WTC11 (cell line): Measurements from ENCODE around the gene RNF169. TPM values are rescaled to one million over a fixed set of nuclear protein-coding genes. Genes with fewer than 3 reads are reported as not detected.
"Not testable (repeated sequence)": the region's sequence is repeated elsewhere in the genome, so short reads cannot be mapped to it uniquely, and the experiment has no call there.

ENCODE experiments used
- ATAC-seq: fragments of 200-7000 bp; cut with Tn5 transposase; 2 replicates; pipeline ENCODE4 v1.10.0; 2021; ENCODE audit warnings: mild to moderate bottlenecking, moderate library complexity
- CTCF ChIA-PET: fragments of 300-600 bp; sonication (Branson Sonifier 250); formaldehyde crosslinking; loops from one replicate; lab custom pipeline; 2021; ENCODE audit warnings: antibody characterized with exemption; lab: Charles Lee
- POLR2A ChIA-PET: fragments of 350-600 bp; sonication (Branson Sonifier 250); formaldehyde crosslinking; loops from one replicate; lab custom pipeline; 2021; ENCODE audit warnings: antibody characterized with exemption; lab: Charles Lee
- DNase-seq: peaks from one replicate; pipeline ENCODE4 v3.0.0; 2021; ENCODE audit warnings: low spot score
- H3K27ac Mint-ChIP-seq: 2 replicates; pipeline ENCODE4 v1.8.0; 2021; ENCODE audit warnings: mixed read lengths
- H3K27me3 Mint-ChIP-seq: 2 replicates; pipeline ENCODE4 v1.8.0; 2021; ENCODE audit warnings: low read depth, mild to moderate bottlenecking, moderate library complexity, mixed read lengths
- H3K36me3 Mint-ChIP-seq: 2 replicates; pipeline ENCODE4 v1.8.0; 2021; ENCODE audit warnings: mixed read lengths
- H3K4me1 Mint-ChIP-seq: 2 replicates; pipeline ENCODE4 v1.8.0; 2022; ENCODE audit warnings: mixed read lengths
- H3K4me3 Mint-ChIP-seq: 2 replicates; pipeline ENCODE4 v1.8.0; 2021; ENCODE audit warnings: mild to moderate bottlenecking, moderate library complexity, mixed read lengths
- H3K9me3 Mint-ChIP-seq: 2 replicates; pipeline ENCODE4 v1.8.0; 2021; ENCODE audit warnings: mixed read lengths
- CBFB ChIP-seq: sonication (generic); formaldehyde crosslinking; IDR thresholded peaks from 2 replicates; pipeline ENCODE4 v1.8.1; 2022; ENCODE audit warnings: mild to moderate bottlenecking, low read depth, missing genetic modification reagents
- CREM ChIP-seq: sonication (generic); formaldehyde crosslinking; IDR thresholded peaks from 2 replicates; pipeline ENCODE4 v1.8.1; 2022; ENCODE audit warnings: mild to moderate bottlenecking, missing genetic modification reagents, moderate library complexity
- FOXK1 ChIP-seq: sonication (generic); formaldehyde crosslinking; IDR thresholded peaks from 2 replicates; pipeline ENCODE4 v1.8.0; 2022; ENCODE audit warnings: mild to moderate bottlenecking, moderate library complexity, missing genetic modification reagents
- NR2C2 ChIP-seq: sonication (generic); formaldehyde crosslinking; IDR thresholded peaks from 2 replicates; pipeline ENCODE4 v1.8.0; 2022; ENCODE audit warnings: mild to moderate bottlenecking, missing genetic modification reagents
- NR3C1 ChIP-seq: sonication (generic); formaldehyde crosslinking; conservative IDR thresholded peaks from 2 replicates; pipeline ENCODE4 v1.8.1; 2023; ENCODE audit warnings: low read depth, mild to moderate bottlenecking, missing genetic modification reagents
- SMAD4 ChIP-seq: sonication (generic); formaldehyde crosslinking; IDR thresholded peaks from 2 replicates; pipeline ENCODE4 v1.8.0; 2022; ENCODE audit warnings: mild to moderate bottlenecking, missing genetic modification reagents
- ZNF263 ChIP-seq: sonication (generic); formaldehyde crosslinking; IDR thresholded peaks from 2 replicates; pipeline ENCODE4 v1.8.1; 2022; ENCODE audit warnings: low read depth, mild to moderate bottlenecking, moderate library complexity, missing genetic modification reagents
- ZNF317 ChIP-seq: sonication (generic); formaldehyde crosslinking; IDR thresholded peaks from 2 replicates; pipeline ENCODE4 v1.8.1; 2023; ENCODE audit warnings: low read depth, mild to moderate bottlenecking, moderate library complexity, missing genetic modification reagents, borderline replicate concordance
- ZNF671 ChIP-seq: fragments of 250-450 bp; sonication (Bioruptor Pico); IDR thresholded peaks from 2 replicates; pipeline ENCODE4 v1.8.0; 2021; ENCODE audit warnings: mild to moderate bottlenecking
- total RNA-seq: library from RNA; stranded (reverse); gene quantifications from 3 replicates; pipeline ENCODE4 v1.2.3, GENCODE V29; 2021
- TF ChIP-seq, protein P1 (sequence below): sonication (generic); formaldehyde crosslinking; IDR thresholded peaks from 2 replicates; pipeline ENCODE4 v1.8.1; 2023; ENCODE audit warnings: mild to moderate bottlenecking, missing genetic modification reagents, moderate library complexity
- TF ChIP-seq, protein P2 (sequence below): sonication (generic); formaldehyde crosslinking; IDR thresholded peaks from 2 replicates; pipeline ENCODE4 v1.8.1; 2023; ENCODE audit warnings: mild to moderate bottlenecking, missing genetic modification reagents
- TF ChIP-seq, protein P3 (sequence below): sonication (generic); formaldehyde crosslinking; IDR thresholded peaks from 2 replicates; pipeline ENCODE4 v1.8.0; 2022; ENCODE audit warnings: mild to moderate bottlenecking, missing genetic modification reagents
- TF ChIP-seq, protein P4 (sequence below): fragments of 250-450 bp; sonication (Bioruptor Pico); IDR thresholded peaks from 2 replicates; pipeline ENCODE4 v1.8.0; 2021; ENCODE audit warnings: mild to moderate bottlenecking
- TF ChIP-seq, protein P5 (sequence below): sonication (generic); formaldehyde crosslinking; IDR thresholded peaks from 2 replicates; pipeline ENCODE4 v1.8.1; 2022; ENCODE audit warnings: mild to moderate bottlenecking, missing genetic modification reagents, moderate library complexity, borderline replicate concordance

The RNF169 gene
- total RNA-seq, 1 experiment from 2014 or later: 13.6 TPM

DNA sequence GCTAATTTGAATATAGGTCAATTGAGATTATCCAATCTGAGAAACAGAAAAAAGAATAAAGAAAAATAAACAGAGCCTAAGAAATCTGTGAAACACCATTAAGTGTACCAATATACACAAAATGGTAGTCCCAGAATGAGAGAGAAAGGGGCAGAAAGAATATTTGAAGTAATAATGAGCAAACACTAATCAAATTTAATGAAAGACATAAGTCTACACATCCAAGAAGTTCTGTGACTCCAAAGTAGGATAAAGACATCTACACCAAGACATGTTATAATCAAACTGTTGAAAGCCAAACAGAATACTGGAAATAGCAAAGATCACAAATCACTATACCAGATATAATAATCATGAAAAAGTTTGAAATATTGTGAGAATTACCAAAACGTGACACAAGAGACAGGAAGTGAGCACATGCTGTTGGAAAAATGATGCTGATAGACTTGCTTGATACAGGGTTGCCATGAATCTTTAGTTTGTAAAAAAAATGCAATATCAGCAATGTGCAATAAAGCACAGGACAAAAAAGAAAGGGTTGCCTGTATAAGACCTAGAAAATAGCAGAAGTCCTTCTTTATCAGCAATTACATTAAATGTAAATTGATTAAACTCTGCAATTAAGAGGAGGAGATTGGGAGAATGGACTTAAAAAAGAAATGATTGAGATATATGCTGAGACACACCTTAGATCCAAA is 75.8 kb downstream of the RNF169 start:
- POLR2A ChIA-PET: interaction anchor here (0.7 kb wide), 1 partner anchor 212 kb away, joined by 4 read pairs; no protein-coding TSS in a partner anchor

DNA sequence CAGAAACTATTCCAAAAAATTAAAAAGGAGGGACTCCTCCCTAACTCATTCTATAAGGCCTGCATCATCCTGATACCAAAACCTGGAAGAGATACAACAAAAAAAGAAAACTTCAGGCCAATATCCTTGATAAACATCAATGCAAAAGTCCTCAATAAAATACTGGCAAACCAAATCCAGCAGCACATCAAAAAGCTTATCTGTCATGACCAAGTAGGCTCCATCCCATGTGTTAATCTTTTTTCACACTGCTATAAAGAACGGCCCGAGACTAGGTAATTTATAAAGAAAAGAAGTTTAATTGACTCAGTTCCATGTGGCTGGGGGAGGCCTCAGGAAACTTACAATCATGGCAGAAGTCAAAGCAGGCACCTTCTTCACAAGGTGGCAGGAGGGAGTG is 76.9 kb downstream of the RNF169 start:
- H3K4me3 Mint-ChIP-seq, POLR2A ChIA-PET, CTCF ChIA-PET: not testable (repeated sequence)

More for the DNA sequence above, 75.8 kb downstream of the RNF169 start:
- Mint-ChIP-seq H3K27ac (no peak overlapping the region), H3K4me3 (no peak overlapping the region), H3K27me3 (no peaks in the 10 kb centered on the region), H3K9me3 (peaks cover 60% of the 10 kb centered on the region), H3K4me1 (no peaks in the 10 kb centered on the region), H3K36me3 (peaks cover 64% of the 10 kb centered on the region)
- DNase-seq (no peak), ATAC-seq (no peak)
- TF ChIP-seq NR2C2 (CRISPR knock-in tag): no peak
- TF ChIP-seq, protein P1, sequence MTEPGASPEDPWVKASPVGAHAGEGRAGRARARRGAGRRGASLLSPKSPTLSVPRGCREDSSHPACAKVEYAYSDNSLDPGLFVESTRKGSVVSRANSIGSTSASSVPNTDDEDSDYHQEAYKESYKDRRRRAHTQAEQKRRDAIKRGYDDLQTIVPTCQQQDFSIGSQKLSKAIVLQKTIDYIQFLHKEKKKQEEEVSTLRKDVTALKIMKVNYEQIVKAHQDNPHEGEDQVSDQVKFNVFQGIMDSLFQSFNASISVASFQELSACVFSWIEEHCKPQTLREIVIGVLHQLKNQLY (CRISPR knock-in tag): no peak
- TF ChIP-seq ZNF263 (CRISPR knock-in tag): no peak
- TF ChIP-seq, protein P2, sequence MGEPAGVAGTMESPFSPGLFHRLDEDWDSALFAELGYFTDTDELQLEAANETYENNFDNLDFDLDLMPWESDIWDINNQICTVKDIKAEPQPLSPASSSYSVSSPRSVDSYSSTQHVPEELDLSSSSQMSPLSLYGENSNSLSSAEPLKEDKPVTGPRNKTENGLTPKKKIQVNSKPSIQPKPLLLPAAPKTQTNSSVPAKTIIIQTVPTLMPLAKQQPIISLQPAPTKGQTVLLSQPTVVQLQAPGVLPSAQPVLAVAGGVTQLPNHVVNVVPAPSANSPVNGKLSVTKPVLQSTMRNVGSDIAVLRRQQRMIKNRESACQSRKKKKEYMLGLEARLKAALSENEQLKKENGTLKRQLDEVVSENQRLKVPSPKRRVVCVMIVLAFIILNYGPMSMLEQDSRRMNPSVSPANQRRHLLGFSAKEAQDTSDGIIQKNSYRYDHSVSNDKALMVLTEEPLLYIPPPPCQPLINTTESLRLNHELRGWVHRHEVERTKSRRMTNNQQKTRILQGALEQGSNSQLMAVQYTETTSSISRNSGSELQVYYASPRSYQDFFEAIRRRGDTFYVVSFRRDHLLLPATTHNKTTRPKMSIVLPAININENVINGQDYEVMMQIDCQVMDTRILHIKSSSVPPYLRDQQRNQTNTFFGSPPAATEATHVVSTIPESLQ: no peak
- TF ChIP-seq CBFB: no peak
- CTCF ChIA-PET: interaction anchor here (0.7 kb wide), 1 partner anchor 20 kb away, joined by 4 read pairs; no protein-coding TSS in a partner anchor

DNA sequence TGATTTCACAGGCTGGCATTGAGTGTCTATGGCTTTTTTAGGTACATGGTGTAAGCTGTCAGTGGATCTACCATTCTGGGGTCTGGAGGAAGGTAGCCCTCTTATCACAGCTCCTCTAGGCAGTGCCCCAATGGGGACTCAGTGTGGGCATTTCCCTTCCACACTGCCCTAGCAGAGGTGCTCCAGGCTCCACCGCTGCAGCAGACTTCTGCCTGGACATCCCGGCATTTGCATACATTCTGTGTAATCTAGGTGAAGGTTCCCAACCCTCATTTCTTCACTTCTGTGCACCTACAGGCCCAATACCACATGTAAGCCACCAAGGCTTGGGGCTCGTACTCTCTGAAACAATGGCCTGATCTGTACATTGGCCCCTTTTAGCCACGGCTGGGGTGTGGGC is 78.3 kb downstream of the RNF169 start:
- Mint-ChIP-seq H3K27ac (no peak overlapping the region), H3K36me3 (peaks cover 60% of the 10 kb centered on the region), H3K27me3 (no peaks in the 10 kb centered on the region), H3K4me1 (no peaks in the 10 kb centered on the region), H3K4me3 (no peak overlapping the region), H3K9me3 (peaks cover 60% of the 10 kb centered on the region)
- ChIA-PET POLR2A (no interaction called here), CTCF (no interaction called here)
- no peak for ATAC-seq
- no peak for DNase-seq
- TF ChIP-seq, protein P3, sequence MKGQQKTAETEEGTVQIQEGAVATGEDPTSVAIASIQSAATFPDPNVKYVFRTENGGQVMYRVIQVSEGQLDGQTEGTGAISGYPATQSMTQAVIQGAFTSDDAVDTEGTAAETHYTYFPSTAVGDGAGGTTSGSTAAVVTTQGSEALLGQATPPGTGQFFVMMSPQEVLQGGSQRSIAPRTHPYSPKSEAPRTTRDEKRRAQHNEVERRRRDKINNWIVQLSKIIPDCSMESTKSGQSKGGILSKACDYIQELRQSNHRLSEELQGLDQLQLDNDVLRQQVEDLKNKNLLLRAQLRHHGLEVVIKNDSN (CRISPR knock-in tag): no peak
- TF ChIP-seq, protein P4, sequence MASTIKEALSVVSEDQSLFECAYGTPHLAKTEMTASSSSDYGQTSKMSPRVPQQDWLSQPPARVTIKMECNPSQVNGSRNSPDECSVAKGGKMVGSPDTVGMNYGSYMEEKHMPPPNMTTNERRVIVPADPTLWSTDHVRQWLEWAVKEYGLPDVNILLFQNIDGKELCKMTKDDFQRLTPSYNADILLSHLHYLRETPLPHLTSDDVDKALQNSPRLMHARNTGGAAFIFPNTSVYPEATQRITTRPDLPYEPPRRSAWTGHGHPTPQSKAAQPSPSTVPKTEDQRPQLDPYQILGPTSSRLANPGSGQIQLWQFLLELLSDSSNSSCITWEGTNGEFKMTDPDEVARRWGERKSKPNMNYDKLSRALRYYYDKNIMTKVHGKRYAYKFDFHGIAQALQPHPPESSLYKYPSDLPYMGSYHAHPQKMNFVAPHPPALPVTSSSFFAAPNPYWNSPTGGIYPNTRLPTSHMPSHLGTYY (CRISPR knock-in tag): no peak
- TF ChIP-seq SMAD4 (no peak), ZNF671 (no peak), FOXK1 (CRISPR knock-in tag) (no peak), CREM (CRISPR knock-in tag) (no peak), ZNF317 (CRISPR knock-in tag) (no peak), NR3C1 (CRISPR knock-in tag) (no peak)
- TF ChIP-seq, protein P5, sequence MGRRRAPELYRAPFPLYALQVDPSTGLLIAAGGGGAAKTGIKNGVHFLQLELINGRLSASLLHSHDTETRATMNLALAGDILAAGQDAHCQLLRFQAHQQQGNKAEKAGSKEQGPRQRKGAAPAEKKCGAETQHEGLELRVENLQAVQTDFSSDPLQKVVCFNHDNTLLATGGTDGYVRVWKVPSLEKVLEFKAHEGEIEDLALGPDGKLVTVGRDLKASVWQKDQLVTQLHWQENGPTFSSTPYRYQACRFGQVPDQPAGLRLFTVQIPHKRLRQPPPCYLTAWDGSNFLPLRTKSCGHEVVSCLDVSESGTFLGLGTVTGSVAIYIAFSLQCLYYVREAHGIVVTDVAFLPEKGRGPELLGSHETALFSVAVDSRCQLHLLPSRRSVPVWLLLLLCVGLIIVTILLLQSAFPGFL: no peak

More for the DNA sequence above, 76.9 kb downstream of the RNF169 start:
- Mint-ChIP-seq H3K9me3 (peaks cover 60% of the 10 kb centered on the region), H3K36me3 (peaks cover 64% of the 10 kb centered on the region)
- H3K27me3 Mint-ChIP-seq, H3K27ac Mint-ChIP-seq, H3K4me1 Mint-ChIP-seq, DNase-seq, ATAC-seq: not testable (repeated sequence)
